NCI-H2107 treated with DMSO at 0.1 percent for 48 hours (cell line): Measurements from ENCODE around the gene LRRC3.
A peak's percentile ranks its signal among the peaks of the same experiment; 100 is the strongest.

Experiments
- DNase-seq: peaks from one replicate; lab custom pipeline; 2025; ENCODE audit not compliant: unreplicated experiment; lab: John Stamatoyannopoulos, UW

Gene LRRC3

GRCh38 chr21:44456915-44457736 is 1.8 kb downstream of the LRRC3 start:
- DNase-seq = no peak

- no peak for DNase-seq
Observed at GRCh38 chr21:44458971-44459711, 3.8 kb downstream of the LRRC3 start.

- no peak for DNase-seq
Observed at GRCh38 chr21:44459712-44460440, 4.6 kb downstream of the LRRC3 start.

- no peak for DNase-seq
Observed at GRCh38 chr21:44460441-44460755, 5.1 kb downstream of the LRRC3 start.

GRCh38 chr21:44461005-44461404 is 5.7 kb downstream of the LRRC3 start:
- no peak for DNase-seq

GRCh38 chr21:44461464-44462001 is 6.2 kb downstream of the LRRC3 start:
- no peak for DNase-seq

- DNase-seq = no peak
Observed at GRCh38 chr21:44462086-44462833, 7.0 kb downstream of the LRRC3 start.

- DNase-seq = no peak
Observed at GRCh38 chr21:44462834-44463200, 7.5 kb downstream of the LRRC3 start.

- no peak for DNase-seq
Observed at GRCh38 chr21:44463724-44464123, 8.4 kb downstream of the LRRC3 start.

- no peak for DNase-seq
Observed at GRCh38 chr21:44464351-44464750, 9.0 kb downstream of the LRRC3 start.

GRCh38 chr21:44466351-44466954 is 11.1 kb downstream of the LRRC3 start:
- no peak for DNase-seq

- DNase-seq = no peak
Observed at GRCh38 chr21:44466996-44467858, 11.9 kb downstream of the LRRC3 start.

- DNase-seq = no peak
Observed at GRCh38 chr21:44467859-44468195, 12.5 kb downstream of the LRRC3 start.

- DNase-seq = no peak
Observed at GRCh38 chr21:44471341-44471740, 16.0 kb downstream of the LRRC3 start.

GRCh38 chr21:44471996-44472395 is 16.7 kb downstream of the LRRC3 start:
- no peak for DNase-seq

GRCh38 chr21:44473915-44474555 is 18.7 kb downstream of the LRRC3 start:
- no peak for DNase-seq

- DNase-seq = no peak
Observed at GRCh38 chr21:44475266-44475845, 20.0 kb downstream of the LRRC3 start.

- no peak for DNase-seq
Observed at GRCh38 chr21:44477131-44477530, 21.8 kb downstream of the LRRC3 start.

GRCh38 chr21:44477712-44478111 is 22.4 kb downstream of the LRRC3 start:
- DNase-seq = peak; percentile 84
